Measurements from ENCODE around the gene SUGCT.
"Not testable (repeated sequence)": the region's sequence is repeated elsewhere in the genome, so short reads cannot be mapped to it uniquely, and the experiment has no call there.

SUGCT gene

DNA sequence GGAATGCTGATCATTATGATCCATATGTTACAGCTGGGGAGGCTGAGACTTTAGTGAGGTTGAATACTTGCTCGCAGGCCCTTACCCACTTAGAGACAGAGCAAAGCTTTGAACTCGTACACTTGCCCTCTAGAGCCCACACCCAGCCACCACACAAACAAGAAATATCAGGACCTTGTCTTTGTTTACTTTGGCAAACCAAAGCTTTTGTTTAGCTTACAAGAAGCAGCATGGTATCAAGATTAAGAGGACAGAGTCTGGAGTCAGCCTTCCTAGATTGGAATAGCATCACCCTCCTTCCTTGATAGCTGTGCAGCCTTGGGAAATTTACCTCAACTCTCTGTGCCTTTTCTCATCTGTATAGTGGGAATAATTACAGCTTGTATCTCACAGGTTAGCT, 477.5 kb downstream of the SUGCT start:
- no peak for DNase-seq (ENCODE audit: extremely low spot score)
- CTCF ChIA-PET: interaction anchor here (0.7 to 1.2 kb wide), 2 partner anchors 16 to 34 kb away, joined by 3 read pairs; no protein-coding TSS in a partner anchor
- POLR2A ChIA-PET: no interaction called here
- TF ChIP-seq, protein P1, sequence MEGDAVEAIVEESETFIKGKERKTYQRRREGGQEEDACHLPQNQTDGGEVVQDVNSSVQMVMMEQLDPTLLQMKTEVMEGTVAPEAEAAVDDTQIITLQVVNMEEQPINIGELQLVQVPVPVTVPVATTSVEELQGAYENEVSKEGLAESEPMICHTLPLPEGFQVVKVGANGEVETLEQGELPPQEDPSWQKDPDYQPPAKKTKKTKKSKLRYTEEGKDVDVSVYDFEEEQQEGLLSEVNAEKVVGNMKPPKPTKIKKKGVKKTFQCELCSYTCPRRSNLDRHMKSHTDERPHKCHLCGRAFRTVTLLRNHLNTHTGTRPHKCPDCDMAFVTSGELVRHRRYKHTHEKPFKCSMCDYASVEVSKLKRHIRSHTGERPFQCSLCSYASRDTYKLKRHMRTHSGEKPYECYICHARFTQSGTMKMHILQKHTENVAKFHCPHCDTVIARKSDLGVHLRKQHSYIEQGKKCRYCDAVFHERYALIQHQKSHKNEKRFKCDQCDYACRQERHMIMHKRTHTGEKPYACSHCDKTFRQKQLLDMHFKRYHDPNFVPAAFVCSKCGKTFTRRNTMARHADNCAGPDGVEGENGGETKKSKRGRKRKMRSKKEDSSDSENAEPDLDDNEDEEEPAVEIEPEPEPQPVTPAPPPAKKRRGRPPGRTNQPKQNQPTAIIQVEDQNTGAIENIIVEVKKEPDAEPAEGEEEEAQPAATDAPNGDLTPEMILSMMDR (IDR thresholded peaks at IDR 0.05; ENCODE audit: control extremely low read depth, extremely low read depth, low read depth, missing control alignments): no peak

DNA sequence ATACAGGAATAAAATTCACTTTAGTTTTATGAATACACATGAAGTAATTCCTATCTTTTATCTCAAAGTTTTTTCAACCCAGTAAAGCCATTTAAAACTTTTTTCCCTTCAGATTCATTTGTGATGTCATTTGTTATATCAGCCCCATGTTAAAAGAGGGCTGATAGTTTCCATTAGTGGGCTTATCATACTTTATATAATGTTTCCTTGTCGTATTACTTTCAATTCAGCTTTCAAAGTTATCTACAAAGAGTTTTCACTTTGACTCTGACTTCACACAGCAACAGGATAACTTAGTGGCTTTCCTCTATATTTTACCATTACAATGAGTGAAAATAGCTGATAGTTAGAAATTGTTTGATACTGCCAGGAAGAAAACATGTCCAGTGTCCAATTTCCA, 484.8 kb downstream of the SUGCT start:
- TF ChIP-seq, protein P1 (IDR thresholded peaks at IDR 0.05; ENCODE audit: control extremely low read depth, extremely low read depth, low read depth, missing control alignments): no peak
- no peak for DNase-seq (ENCODE audit: extremely low spot score)
- ChIA-PET CTCF (interaction anchor here (0.8 kb wide), 1 partner anchor 33 kb away, joined by 3 read pairs; no protein-coding TSS in a partner anchor), POLR2A (no interaction called here)

DNA sequence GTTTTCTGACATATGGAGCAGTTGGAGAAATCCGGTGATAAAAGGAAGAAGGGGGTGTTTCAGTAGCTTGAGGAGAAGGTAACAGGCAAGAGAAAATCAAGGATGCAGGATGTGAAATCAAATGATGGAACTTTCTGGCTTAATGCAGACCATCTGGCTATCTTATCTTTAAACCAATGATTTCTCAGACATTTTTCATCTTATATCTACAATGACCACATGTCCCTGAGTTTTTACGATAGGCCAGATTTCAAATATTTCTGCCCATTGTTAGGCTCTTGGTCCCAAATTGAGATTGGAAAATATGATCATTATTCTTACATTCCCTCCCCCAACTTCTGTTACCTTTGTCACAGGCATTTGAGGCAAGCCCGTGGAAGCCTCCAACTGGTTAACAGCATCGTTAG, 486.8 kb downstream of the SUGCT start:
- TF ChIP-seq, protein P1 (IDR thresholded peaks at IDR 0.05; ENCODE audit: control extremely low read depth, extremely low read depth, low read depth, missing control alignments): no peak
- ChIA-PET POLR2A (no interaction called here), CTCF (interaction anchor here (1.3 to 1.5 kb wide), 2 partner anchors 9 to 16 kb away, joined by 3 read pairs; no protein-coding TSS in a partner anchor)
- DNase-seq (ENCODE audit: extremely low spot score): no peak

DNA sequence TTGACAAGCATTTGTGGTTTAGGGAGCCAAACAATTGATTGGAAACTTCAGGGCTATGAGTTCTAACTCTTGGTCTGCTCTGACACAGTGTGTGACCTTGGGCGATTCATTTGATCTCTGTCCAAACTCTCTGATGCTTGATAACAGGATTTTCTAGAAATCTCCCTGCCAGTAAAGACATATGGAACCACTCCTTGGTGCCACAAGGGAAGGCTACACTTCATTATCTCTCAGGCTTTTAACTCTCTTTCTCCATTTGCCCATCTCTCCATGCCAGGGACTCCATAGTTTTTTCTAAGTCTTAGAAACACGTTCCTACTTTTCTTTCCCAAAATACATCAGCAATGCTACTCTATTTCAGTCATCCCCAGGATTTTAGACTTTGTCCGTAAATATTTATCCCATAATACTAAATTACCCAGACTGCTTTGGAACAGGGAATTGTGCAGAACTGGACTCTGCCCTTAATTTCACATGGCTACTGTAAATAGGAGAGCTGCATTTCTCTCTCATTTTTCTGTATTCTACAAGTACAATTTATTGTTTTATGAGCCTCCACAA, 488.2 kb downstream of the SUGCT start:
- no peak for DNase-seq (ENCODE audit: extremely low spot score)
- POLR2A ChIA-PET: no interaction called here
- TF ChIP-seq, protein P1 (IDR thresholded peaks at IDR 0.05; ENCODE audit: control extremely low read depth, extremely low read depth, low read depth, missing control alignments): no peak
- CTCF ChIA-PET: interaction anchor here (1.5 kb wide), 1 partner anchor 8 kb away, joined by 3 read pairs; no protein-coding TSS in a partner anchor

DNA sequence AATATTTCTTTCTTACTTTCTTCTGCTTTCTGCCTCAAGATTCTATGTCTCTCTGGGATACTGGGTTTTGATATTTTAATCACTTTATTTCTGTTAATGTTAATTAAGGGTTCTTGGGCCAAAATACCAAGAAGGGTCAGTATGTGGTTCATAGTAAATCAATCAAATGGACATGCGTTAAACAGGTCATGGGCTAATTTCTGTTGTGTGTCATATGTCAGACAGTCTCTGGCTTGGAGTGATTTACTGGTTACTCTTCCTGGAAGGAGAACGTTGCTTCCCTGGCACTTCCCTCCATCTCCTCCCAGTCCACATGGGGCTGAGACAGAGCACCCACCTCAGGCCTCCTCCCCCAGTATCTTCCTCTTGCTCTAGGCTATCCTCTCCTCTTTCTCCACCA, 489.1 kb downstream of the SUGCT start:
- TF ChIP-seq, protein P1 (IDR thresholded peaks at IDR 0.05; ENCODE audit: control extremely low read depth, extremely low read depth, low read depth, missing control alignments): no peak

DNA sequence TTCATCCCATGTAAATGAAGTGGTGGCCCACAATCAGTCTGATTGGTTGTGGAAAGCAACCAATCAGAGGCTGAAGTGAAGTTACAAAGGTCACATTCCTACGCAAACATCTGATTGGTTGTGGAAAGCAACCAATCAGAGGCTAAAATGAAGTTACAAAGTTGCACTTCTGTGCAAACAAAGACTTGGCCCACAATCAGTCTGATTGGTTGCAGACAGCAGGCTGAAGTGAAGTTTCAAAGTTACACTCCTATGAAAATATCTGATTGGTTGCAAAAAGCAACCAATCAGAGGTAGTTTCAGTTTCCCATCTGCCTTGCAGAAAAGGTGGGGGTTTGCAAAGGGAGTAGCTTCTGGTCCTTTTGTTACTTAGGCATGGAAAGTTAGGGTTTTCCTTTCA, 492.6 kb downstream of the SUGCT start:
- DNase-seq (ENCODE audit: extremely low spot score); CTCF ChIA-PET; POLR2A ChIA-PET: not testable (repeated sequence)

More for the DNA sequence above, 489.1 kb downstream of the SUGCT start:
- ChIA-PET POLR2A (no interaction called here), CTCF (no interaction called here)
- DNase-seq (ENCODE audit: extremely low spot score): no peak

DNA sequence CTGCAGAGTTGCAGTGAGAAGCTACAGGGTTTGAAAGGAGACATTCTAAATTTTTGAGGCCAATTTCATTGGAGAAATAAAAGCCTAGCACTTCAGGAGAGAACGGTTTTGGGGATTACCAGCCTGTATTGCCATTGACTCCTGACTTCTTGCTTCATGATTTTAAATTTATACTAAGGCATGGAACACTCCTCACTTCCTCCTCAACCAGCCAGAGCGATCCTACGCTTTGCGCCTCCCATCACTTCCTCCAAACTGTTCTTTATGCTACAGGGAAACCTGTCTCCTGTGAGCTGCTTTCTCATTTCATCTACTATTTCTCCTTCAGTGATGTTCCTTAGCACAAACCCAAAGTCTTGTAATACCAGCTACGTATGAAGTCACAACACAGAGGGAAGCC, 495.1 kb downstream of the SUGCT start:
- TF ChIP-seq, protein P1 (IDR thresholded peaks at IDR 0.05; ENCODE audit: control extremely low read depth, extremely low read depth, low read depth, missing control alignments): no peak
- ChIA-PET POLR2A (no interaction called here), CTCF (interaction anchor here (0.9 to 1.4 kb wide), 2 partner anchors 11 to 22 kb away, joined by 4 read pairs; no protein-coding TSS in a partner anchor)
- no peak for DNase-seq (ENCODE audit: extremely low spot score)
